NCI-H2029 (cell line): Measurements from ENCODE around the gene BRINP2.
A peak's percentile ranks its signal among the peaks of the same experiment; 100 is the strongest.

Experiments used
- DNase-seq: peaks from one replicate; lab custom pipeline; 2025; lab: John Stamatoyannopoulos, UW

BRINP2 gene

GRCh38 chr1:177227978-177228692, 57.4 kb downstream of the BRINP2 start:
- DNase-seq = no peak

- no peak for DNase-seq
Observed at GRCh38 chr1:177228693-177229065, 57.9 kb downstream of the BRINP2 start.

- no peak for DNase-seq
Observed at GRCh38 chr1:177229781-177230180, 59.0 kb downstream of the BRINP2 start.

- DNase-seq = no peak
Observed at GRCh38 chr1:177230228-177231016, 59.7 kb downstream of the BRINP2 start.

GRCh38 chr1:177235350-177235749, 64.6 kb downstream of the BRINP2 start:
- no peak for DNase-seq

- DNase-seq = no peak
Observed at GRCh38 chr1:177236962-177237361, 66.2 kb downstream of the BRINP2 start.

GRCh38 chr1:177238967-177239366, 68.2 kb downstream of the BRINP2 start:
- no peak for DNase-seq

GRCh38 chr1:177239792-177240191, 69.0 kb downstream of the BRINP2 start:
- no peak for DNase-seq

- no peak for DNase-seq
Observed at GRCh38 chr1:177243773-177244172, 73.0 kb downstream of the BRINP2 start.

GRCh38 chr1:177246710-177247580, 76.2 kb downstream of the BRINP2 start:
- no peak for DNase-seq

- no peak for DNase-seq
Observed at GRCh38 chr1:177247623-177248176, 76.9 kb downstream of the BRINP2 start.

- no peak for DNase-seq
Observed at GRCh38 chr1:177248258-177248657, 77.5 kb downstream of the BRINP2 start.

- no peak for DNase-seq
Observed at GRCh38 chr1:177249231-177249630, 78.5 kb downstream of the BRINP2 start.

GRCh38 chr1:177252877-177253276, 82.1 kb downstream of the BRINP2 start:
- DNase-seq = no peak

- peak; percentile 11 for DNase-seq
Observed at GRCh38 chr1:177255411-177255810, 84.7 kb downstream of the BRINP2 start.

GRCh38 chr1:177256153-177257075, 85.7 kb downstream of the BRINP2 start:
- peak; percentile 4 for DNase-seq

GRCh38 chr1:177257128-177257527, 86.4 kb downstream of the BRINP2 start:
- DNase-seq = no peak

- DNase-seq = no peak
Observed at GRCh38 chr1:177257576-177257975, 86.8 kb downstream of the BRINP2 start.

GRCh38 chr1:177270863-177271262, 100.1 kb downstream of the BRINP2 start:
- no peak for DNase-seq

GRCh38 chr1:177273141-177273540, 102.4 kb downstream of the BRINP2 start:
- no peak for DNase-seq

GRCh38 chr1:177274687-177275211, 104.0 kb downstream of the BRINP2 start:
- DNase-seq = peak; percentile 40
